CD14-positive monocyte (primary cell): ENCODE measurements around the gene MERTK. TPM values are rescaled to one million over a fixed set of nuclear protein-coding genes. Genes with fewer than 3 reads are reported as not detected.

Experiments used
- DNase-seq, 3 donors: peaks; one replicate each; pipeline ENCODE4 v3.0.0-alpha.2; 2011 to 2022
- H2AFZ ChIP-seq: 2 replicates; pipeline ENCODE4 v1.6.0; 2012; ENCODE audit warnings: mild to moderate bottlenecking, low read depth, low read length, inconsistent platforms; ENCODE audit not compliant: insufficient read depth, poor library complexity, severe bottlenecking
- H3K27ac ChIP-seq, 2 donors: 1 replicate in 1 of 2; 2 replicates in 1 of 2; pipeline ENCODE4 v1.5.1; 2012 to 2013; ENCODE audit warnings: low read length in 2 of 2, control low read depth in 1 of 2, inconsistent platforms in 1 of 2, low read depth in 1 of 2, mild to moderate bottlenecking in 1 of 2
- H3K27me3 ChIP-seq, 2 donors: one replicate each; pipeline versions ENCODE4 v1.6.0 to v1.6.1; 2011 to 2013; ENCODE audit warnings: low read length in 2 of 2; ENCODE audit not compliant: control insufficient read depth in 2 of 2, insufficient read depth in 2 of 2
- H3K36me3 ChIP-seq, 2 donors: replicated peaks in 1 of 2; 1 replicate in 1 of 2; 2 replicates in 1 of 2; pipeline versions ENCODE4 v1.5.1 to v1.6.1; 2012 to 2013; ENCODE audit warnings: low read length in 2 of 2, control low read depth in 1 of 2, inconsistent platforms in 1 of 2, mild to moderate bottlenecking in 1 of 2; ENCODE audit not compliant: insufficient read depth in 2 of 2, control insufficient read depth in 1 of 2
- H3K4me1 ChIP-seq, 2 donors: 1 replicate in 1 of 2; 2 replicates in 1 of 2; pipeline versions ENCODE4 v1.5.1 to v1.6.1; 2012 to 2013; ENCODE audit warnings: low read length in 2 of 2, control low read depth in 1 of 2, inconsistent platforms in 1 of 2, mild to moderate bottlenecking in 1 of 2, moderate library complexity in 1 of 2; ENCODE audit not compliant: insufficient read depth in 2 of 2, control insufficient read depth in 1 of 2
- H3K4me2 ChIP-seq: replicated peaks from 2 replicates; pipeline ENCODE3; 2012; ENCODE audit warnings: low read length, moderate library complexity, mild to moderate bottlenecking; ENCODE audit not compliant: poor library complexity, severe bottlenecking; ENCODE audit errors: extremely low read depth
- H3K4me3 ChIP-seq, 3 experiments: fragments of 200-600 bp in 1 of 3; sonication (generic) in 1 of 3; replicated peaks in 1 of 3; 1 replicate in 2 of 3; 2 replicates in 1 of 3; pipeline ENCODE4 v1.5.1; 2011 to 2013; ENCODE audit warnings: low read length in 3 of 3, mild to moderate bottlenecking in 3 of 3, control low read depth in 2 of 3, low read depth in 2 of 3, inconsistent platforms in 1 of 3, moderate library complexity in 1 of 3
- H3K79me2 ChIP-seq: 2 replicates; pipeline ENCODE4 v1.6.0; 2012; ENCODE audit warnings: mild to moderate bottlenecking, control low read depth, inconsistent platforms, low read length, moderate library complexity; ENCODE audit not compliant: insufficient read depth
- H3K9ac ChIP-seq: 2 replicates; pipeline ENCODE4 v1.6.0; 2017; ENCODE audit warnings: low read length, mild to moderate bottlenecking; ENCODE audit not compliant: insufficient read depth, poor library complexity, severe bottlenecking
- H3K9me3 ChIP-seq, 2 donors: replicated peaks in 1 of 2; 1 replicate in 1 of 2; 2 replicates in 1 of 2; pipeline versions ENCODE4 v1.5.1 to v1.6.1; 2012 to 2013; ENCODE audit warnings: low read length in 2 of 2, control low read depth in 1 of 2; ENCODE audit not compliant: control insufficient read depth in 1 of 2, insufficient read depth in 1 of 2
- H4K20me1 ChIP-seq: 2 replicates; pipeline ENCODE4 v1.6.0; 2012; ENCODE audit warnings: mild to moderate bottlenecking, low read length, control low read depth, moderate library complexity; ENCODE audit not compliant: insufficient read depth
- H3K27ac Mint-ChIP-seq, 7 donors: one replicate each; pipeline ENCODE4 v1.8.0; 2020; ENCODE audit warnings: mild to moderate bottlenecking in 7 of 7, mixed read lengths in 7 of 7, moderate library complexity in 6 of 7, inconsistent platforms in 2 of 7
- H3K27me3 Mint-ChIP-seq, 3 donors: one replicate each; pipeline ENCODE4 v1.8.0; 2021 to 2022; ENCODE audit warnings: low read depth in 3 of 3, mild to moderate bottlenecking in 3 of 3, mixed read lengths in 3 of 3, moderate library complexity in 3 of 3, inconsistent platforms in 1 of 3
- H3K36me3 Mint-ChIP-seq, 2 donors: one replicate each; pipeline ENCODE4 v1.8.0; 2020; ENCODE audit warnings: mixed read lengths in 2 of 2, inconsistent platforms in 1 of 2, mild to moderate bottlenecking in 1 of 2
- H3K4me1 Mint-ChIP-seq: one replicate; pipeline ENCODE4 v1.8.0; 2020; ENCODE audit warnings: mild to moderate bottlenecking, mixed read lengths
- H3K4me3 Mint-ChIP-seq, 2 donors: one replicate each; pipeline ENCODE4 v1.8.0; 2020; ENCODE audit warnings: mild to moderate bottlenecking in 2 of 2, mixed read lengths in 2 of 2, moderate library complexity in 1 of 2
- H3K9me3 Mint-ChIP-seq, 7 donors: one replicate each; pipeline ENCODE4 v1.8.0; 2020 to 2022; ENCODE audit warnings: mixed read lengths in 7 of 7, mild to moderate bottlenecking in 6 of 7, moderate library complexity in 6 of 7, inconsistent platforms in 2 of 7
- WGBS: methylation state at CpG from one replicate; pipeline ENCODE4 v1.1.5; 2013; ENCODE audit warnings: missing lambda C conversion rate; ENCODE audit not compliant: insufficient coverage; 5-methylcytosine and 5-hydroxymethylcytosine counted together
- intact Hi-C, 2 donors: fragments of 100-400 bp; cut with micrococcal nuclease; formaldehyde crosslinking; loops; one replicate each; pipeline versions ENCODE4 v1.15.0 to v1.15.1; 2023
- polyA plus RNA-seq, 3 donors: library from polyadenylated mRNA; depleted of rRNA in 1 of 3; unstranded in 2 of 3; stranded (reverse) in 1 of 3; fragments of 300-500 nt in 2 of 3; fragments of >200 nt in 1 of 3; fragmentation: Illumina TruSeq in 2 of 3; gene quantifications; 1 replicate in 2 of 3; 2 replicates in 1 of 3; pipeline ENCODE4 v1.2.3, GENCODE V29; 2012 to 2021
- TF ChIP-seq, protein P1 (sequence below): fragments of 200-600 bp; IDR thresholded peaks from one replicate; pipeline ENCODE4 v1.8.0; 2022; ENCODE audit warnings: antibody characterized with exemption, mild to moderate bottlenecking

MERTK gene
- polyA plus RNA-seq, 3 donors: 4.1 to 17.0 (median 4.2) TPM

DNA sequence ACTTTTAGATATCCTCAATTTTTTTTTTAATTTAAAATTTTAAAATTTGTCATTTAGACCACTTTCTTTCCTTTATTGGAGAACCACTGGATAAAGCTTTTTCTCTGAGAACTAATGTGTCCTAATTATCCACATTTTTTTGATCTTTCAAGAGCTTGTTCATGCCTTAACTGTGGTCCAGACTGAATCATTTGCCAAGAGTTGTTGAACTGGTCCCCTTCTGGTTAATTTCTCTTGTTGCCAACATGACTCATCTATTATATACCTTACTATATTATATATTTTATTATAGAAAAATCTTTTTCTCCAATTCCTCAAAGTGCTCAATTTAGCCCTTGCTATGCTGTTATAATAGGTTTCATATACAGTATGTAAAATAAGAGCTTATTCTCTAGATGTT, 103.5 kb downstream of the MERTK start:
- intact Hi-C loops: no loop called here
- peak overlapping the region; percentile 55 for H3K4me2 ChIP-seq
- Mint-ChIP-seq H3K27me3 (peaks cover 0 to 2% (median 1%) of the 10 kb centered on the region in 3 donors), H3K4me3 (no peak overlapping the region), H3K9me3 (no peaks in the 10 kb centered on the region), H3K4me1 (peaks cover 66% of the 10 kb centered on the region), H3K36me3 (peaks cover 7 to 12% of the 10 kb centered on the region in 2 donors), H3K27ac (peak overlapping the region in 6 of 7 donors; percentile 57 to 89 (median 78))
- TF ChIP-seq, protein P1, sequence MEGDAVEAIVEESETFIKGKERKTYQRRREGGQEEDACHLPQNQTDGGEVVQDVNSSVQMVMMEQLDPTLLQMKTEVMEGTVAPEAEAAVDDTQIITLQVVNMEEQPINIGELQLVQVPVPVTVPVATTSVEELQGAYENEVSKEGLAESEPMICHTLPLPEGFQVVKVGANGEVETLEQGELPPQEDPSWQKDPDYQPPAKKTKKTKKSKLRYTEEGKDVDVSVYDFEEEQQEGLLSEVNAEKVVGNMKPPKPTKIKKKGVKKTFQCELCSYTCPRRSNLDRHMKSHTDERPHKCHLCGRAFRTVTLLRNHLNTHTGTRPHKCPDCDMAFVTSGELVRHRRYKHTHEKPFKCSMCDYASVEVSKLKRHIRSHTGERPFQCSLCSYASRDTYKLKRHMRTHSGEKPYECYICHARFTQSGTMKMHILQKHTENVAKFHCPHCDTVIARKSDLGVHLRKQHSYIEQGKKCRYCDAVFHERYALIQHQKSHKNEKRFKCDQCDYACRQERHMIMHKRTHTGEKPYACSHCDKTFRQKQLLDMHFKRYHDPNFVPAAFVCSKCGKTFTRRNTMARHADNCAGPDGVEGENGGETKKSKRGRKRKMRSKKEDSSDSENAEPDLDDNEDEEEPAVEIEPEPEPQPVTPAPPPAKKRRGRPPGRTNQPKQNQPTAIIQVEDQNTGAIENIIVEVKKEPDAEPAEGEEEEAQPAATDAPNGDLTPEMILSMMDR: no peak
- H3K4me1 ChIP-seq: peaks cover 65 to 66% of the 10 kb centered on the region in 2 donors
- H3K27me3 ChIP-seq: no peaks in the 10 kb centered on the region
- H3K27ac ChIP-seq: peak overlapping the region in 1 of 2 donors; percentile 71
- H3K4me3 ChIP-seq: peak overlapping the region in 1 of 3 experiments; percentile 48
- H3K79me2 ChIP-seq: no peaks in the 10 kb centered on the region
- H3K9me3 ChIP-seq: no peaks in the 10 kb centered on the region
- peak in 2 of 3 donors; percentile 24 to 41 for DNase-seq
- no peaks in the 10 kb centered on the region for H4K20me1 ChIP-seq
- peaks cover 0 to 13% of the 10 kb centered on the region in 2 donors for H3K36me3 ChIP-seq
- H2AFZ ChIP-seq: no peak overlapping the region
- H3K9ac ChIP-seq: no peak overlapping the region

DNA sequence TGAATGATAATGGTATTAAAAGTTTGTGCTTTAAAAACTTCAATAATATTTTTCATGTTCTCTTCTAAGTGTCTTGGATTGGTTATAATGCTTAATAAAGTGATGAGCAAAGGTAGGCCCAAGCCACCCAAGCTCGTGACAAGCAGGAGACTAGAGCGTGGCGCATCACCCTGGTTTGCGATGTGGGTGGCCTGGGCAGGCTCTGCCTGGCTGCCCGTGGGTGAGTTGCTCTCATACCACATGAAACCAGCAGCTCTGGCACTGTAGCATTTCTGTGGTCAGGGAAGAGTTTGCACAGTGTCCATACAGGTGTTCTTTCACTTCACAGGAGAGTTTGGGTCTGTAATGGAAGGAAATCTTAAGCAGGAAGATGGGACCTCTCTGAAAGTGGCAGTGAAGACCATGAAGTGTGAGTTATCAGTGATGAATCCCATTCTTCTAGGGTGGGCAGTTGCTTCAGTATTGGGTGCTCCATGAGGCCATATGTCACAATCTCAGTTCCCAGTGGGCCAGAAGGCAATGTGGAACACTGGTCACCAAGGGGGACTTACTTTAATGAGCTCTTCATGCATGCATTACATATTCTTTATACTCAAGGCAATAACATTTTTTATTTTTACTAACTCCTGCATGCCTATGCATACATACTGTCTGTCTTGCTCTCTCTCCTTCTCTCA, 105.3 kb downstream of the MERTK start:
- Histone ChIP-seq H3K79me2 (no peaks in the 10 kb centered on the region), H3K4me3 (peak overlapping the region in 1 of 3 experiments; percentile 33), H3K27ac (peak overlapping the region; percentile 79 to 86), H2AFZ (no peak overlapping the region), H3K4me2 (peak overlapping the region; percentile 24), H3K9me3 (no peaks in the 10 kb centered on the region), H3K9ac (no peak overlapping the region), H3K27me3 (no peaks in the 10 kb centered on the region), H3K36me3 (peaks cover 0 to 7% of the 10 kb centered on the region in 2 donors), H4K20me1 (no peaks in the 10 kb centered on the region), H3K4me1 (peaks cover 79 to 84% of the 10 kb centered on the region in 2 donors)
- peak in 1 of 3 donors; percentile 39 for DNase-seq
- intact Hi-C loops: no loop called here
- Mint-ChIP-seq H3K4me1 (peaks cover 82% of the 10 kb centered on the region), H3K9me3 (peaks cover 0 to 1% (median 0%) of the 10 kb centered on the region in 7 donors), H3K27me3 (peaks cover 0 to 2% (median 0%) of the 10 kb centered on the region in 3 donors), H3K4me3 (peak overlapping the region; percentile 34 to 69), H3K27ac (peak overlapping the region; percentile 91 to 98 (median 95)), H3K36me3 (peaks cover 8 to 9% of the 10 kb centered on the region in 2 donors)
- WGBS: 86% methylated on average over 5 of the region's 5 CpGs
- TF ChIP-seq, protein P1: no peak
